Caco-2 (cell line): ENCODE results near the gene HOXC13. TPM values are rescaled to one million over a fixed set of nuclear protein-coding genes. Genes with fewer than 3 reads are reported as not detected.

Experiments
- BruUV-seq: library from RNA; stranded (reverse); fragments of 400-500 nt; replicated peaks from 2 replicates; lab custom pipeline; 2021; lab: Mats Ljungman, UMichigan
- CTCF ChIA-PET: fragments of 300-600 bp; sonication (Branson Sonifier 250); formaldehyde crosslinking; loops from one replicate; lab custom pipeline; 2022; ENCODE audit warnings: antibody characterized with exemption; lab: Charles Lee
- POLR2A ChIA-PET: fragments of 300-600 bp; sonication (Branson Sonifier 250); formaldehyde crosslinking; loops from one replicate; lab custom pipeline; 2022; ENCODE audit warnings: antibody characterized with exemption; lab: Charles Lee
- DNase-seq, 2 experiments: peaks; one replicate each; pipeline versions ENCODE4 v3.0.0 to v3.0.0-alpha.2; 2020 to 2022
- H3K27me3 ChIP-seq: replicated peaks from 2 replicates; pipeline ENCODE4 v1.6.0; 2011; ENCODE audit warnings: low read length; ENCODE audit not compliant: control insufficient read depth, insufficient read depth
- H3K36me3 ChIP-seq: 2 replicates; pipeline ENCODE4 v1.5.1; 2011; ENCODE audit warnings: low read length; ENCODE audit not compliant: control insufficient read depth, insufficient read depth
- H3K4me1 ChIP-seq: fragments of 250-450 bp; sonication (Bioruptor Pico); 2 replicates; pipeline ENCODE4 v1.5.1; 2020; ENCODE audit warnings: mild to moderate bottlenecking
- H3K4me3 ChIP-seq: 2 replicates; pipeline ENCODE4 v1.5.1; 2011; ENCODE audit warnings: low read depth, mild to moderate bottlenecking, control low read depth, low read length
- H3K9me3 ChIP-seq: fragments of 250-450 bp; sonication (Bioruptor Pico); 2 replicates; pipeline ENCODE4 v1.5.1; 2020; ENCODE audit warnings: mild to moderate bottlenecking, moderate library complexity
- H3K27ac Mint-ChIP-seq: one replicate; pipeline ENCODE4 v1.8.0; 2022; ENCODE audit warnings: mixed read lengths; ENCODE audit not compliant: unreplicated experiment
- H3K27me3 Mint-ChIP-seq: one replicate; pipeline ENCODE4 v1.8.0; 2022; ENCODE audit warnings: mixed read lengths; ENCODE audit not compliant: insufficient read depth, unreplicated experiment
- H3K36me3 Mint-ChIP-seq: one replicate; pipeline ENCODE4 v1.8.0; 2022; ENCODE audit warnings: mild to moderate bottlenecking, mixed read lengths; ENCODE audit not compliant: insufficient read depth, unreplicated experiment
- H3K4me1 Mint-ChIP-seq: one replicate; pipeline ENCODE4 v1.8.0; 2022; ENCODE audit warnings: low read depth, mixed read lengths; ENCODE audit not compliant: unreplicated experiment
- H3K4me3 Mint-ChIP-seq: one replicate; pipeline ENCODE4 v1.8.0; 2022; ENCODE audit warnings: mild to moderate bottlenecking, moderate library complexity, mixed read lengths; ENCODE audit not compliant: unreplicated experiment
- H3K9me3 Mint-ChIP-seq: one replicate; pipeline ENCODE4 v1.8.0; 2022; ENCODE audit warnings: mixed read lengths; ENCODE audit not compliant: unreplicated experiment
- CTCF ChIP-seq, 2 experiments: fragments of 200-600 bp in 1 of 2; IDR thresholded peaks; 1 replicate in 1 of 2; 2 replicates in 1 of 2; pipeline versions ENCODE4 v1.5.1 to v1.8.0; 2011 to 2022; ENCODE audit warnings: antibody characterized with exemption in 1 of 2, control low read depth in 1 of 2, inconsistent platforms in 1 of 2, low read depth in 1 of 2, low read length in 1 of 2, mild to moderate bottlenecking in 1 of 2, moderate library complexity in 1 of 2; ENCODE audit not compliant: insufficient read depth in 1 of 2, severe bottlenecking in 1 of 2, unreplicated experiment in 1 of 2
- intact Hi-C: fragments of 100-400 bp; cut with micrococcal nuclease; formaldehyde crosslinking; loops from one replicate; pipeline ENCODE4 v1.10.0; 2022; ENCODE audit not compliant: unreplicated experiment
- total RNA-seq: library from RNA; stranded (reverse); gene quantifications from 2 replicates; pipeline ENCODE4 v1.2.3, GENCODE V29; 2022

Gene HOXC13
- total RNA-seq, 1 experiment from 2014 or later: 6.4 TPM

DNA sequence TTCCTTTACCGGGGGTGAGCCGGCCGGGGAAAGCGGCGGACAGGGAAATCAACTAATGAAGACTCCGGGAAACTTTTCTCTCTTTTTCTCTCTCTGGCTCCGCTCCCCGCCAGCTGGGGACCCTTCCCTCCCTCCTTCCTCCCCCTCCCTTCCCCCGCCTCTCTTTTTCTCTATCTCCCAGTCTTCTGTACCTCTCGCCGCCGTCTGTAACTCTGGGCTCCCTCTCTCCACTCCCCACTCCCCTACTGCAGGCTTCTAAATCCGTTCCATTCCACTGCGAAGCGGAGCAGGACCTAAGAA lies 27.4 kb downstream of the HOXC13 start:
- intact Hi-C loops: no loop called here
- H3K4me3 ChIP-seq: no peak overlapping the region
- ChIA-PET CTCF (no interaction called here), POLR2A (no interaction called here)
- H3K9me3 ChIP-seq: no peaks in the 10 kb centered on the region
- H3K4me1 ChIP-seq: 0 out of 2 replicates have a peak, but pooled peaks cover 5% of the 10 kb centered on the region
- H3K36me3 Mint-ChIP-seq: no peaks in the 10 kb centered on the region
- TF ChIP-seq CTCF (IDR thresholded peaks at IDR 0.05; ENCODE audit: insufficient read depth in 1 of 2, low read depth in 1 of 2, low read length in 1 of 2, severe bottlenecking in 1 of 2, unreplicated experiment in 1 of 2): no peak
- BruUV-seq: no TSS peak
- H3K4me1 Mint-ChIP-seq: peaks cover 23% of the 10 kb centered on the region
- H3K36me3 ChIP-seq: no peaks in the 10 kb centered on the region
- H3K27ac Mint-ChIP-seq: no peak overlapping the region
- no peak for DNase-seq
- no peak overlapping the region for H3K4me3 Mint-ChIP-seq
- no peaks in the 10 kb centered on the region for H3K27me3 Mint-ChIP-seq
- no peaks in the 10 kb centered on the region for H3K9me3 Mint-ChIP-seq
- no peaks in the 10 kb centered on the region for H3K27me3 ChIP-seq

DNA sequence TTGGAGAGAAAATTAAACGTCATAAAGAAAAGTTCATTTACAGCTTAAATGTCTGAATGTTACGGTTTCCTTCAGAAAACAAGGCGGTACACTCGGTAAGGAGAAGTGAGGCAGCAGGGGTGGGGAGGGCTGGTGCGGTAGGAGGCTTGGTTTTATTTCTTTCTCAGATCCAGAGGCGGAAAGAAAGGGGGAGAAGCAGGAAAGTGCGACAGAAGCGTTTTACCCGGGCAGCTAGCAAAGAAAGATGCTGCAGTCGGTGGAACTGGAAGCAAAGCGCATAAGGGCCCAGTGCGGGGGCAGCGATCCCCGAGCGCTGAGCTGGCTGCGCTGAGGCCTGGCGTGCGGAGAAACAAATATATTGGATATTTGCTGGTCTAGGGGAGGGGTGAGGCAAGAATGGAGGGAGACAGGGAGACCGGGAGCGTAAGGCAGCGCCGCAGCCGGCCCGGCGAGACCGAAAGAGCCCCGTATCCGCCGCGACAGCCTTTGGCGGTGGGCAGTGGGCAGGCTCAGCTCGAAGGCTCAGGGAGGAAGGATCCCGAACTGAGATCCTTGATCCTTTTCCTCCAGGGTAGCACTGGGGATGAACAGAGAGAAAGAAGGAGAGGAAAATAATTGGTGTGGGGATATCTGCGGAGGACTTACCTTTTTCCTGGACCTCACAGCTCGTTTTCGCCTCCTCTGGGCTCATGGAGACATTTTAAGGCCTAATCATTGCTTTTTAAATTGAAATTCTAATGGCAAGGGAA lies 27.9 kb downstream of the HOXC13 start:
- no TSS peak for BruUV-seq
- Histone ChIP-seq H3K4me3 (no peak overlapping the region), H3K9me3 (no peaks in the 10 kb centered on the region), H3K36me3 (no peaks in the 10 kb centered on the region), H3K4me1 (0 out of 2 replicates have a peak, but pooled peaks cover 5% of the 10 kb centered on the region), H3K27me3 (no peaks in the 10 kb centered on the region)
- ChIA-PET POLR2A (no interaction called here), CTCF (no interaction called here)
- DNase-seq: no peak
- H3K4me3 Mint-ChIP-seq: no peak overlapping the region
- no peaks in the 10 kb centered on the region for H3K36me3 Mint-ChIP-seq
- intact Hi-C loops: no loop called here
- no peaks in the 10 kb centered on the region for H3K9me3 Mint-ChIP-seq
- H3K27ac Mint-ChIP-seq: no peak overlapping the region
- no peaks in the 10 kb centered on the region for H3K27me3 Mint-ChIP-seq
- no peak for TF ChIP-seq CTCF (IDR thresholded peaks at IDR 0.05; ENCODE audit: insufficient read depth in 1 of 2, low read depth in 1 of 2, low read length in 1 of 2, severe bottlenecking in 1 of 2, unreplicated experiment in 1 of 2)
- peaks cover 23% of the 10 kb centered on the region for H3K4me1 Mint-ChIP-seq

DNA sequence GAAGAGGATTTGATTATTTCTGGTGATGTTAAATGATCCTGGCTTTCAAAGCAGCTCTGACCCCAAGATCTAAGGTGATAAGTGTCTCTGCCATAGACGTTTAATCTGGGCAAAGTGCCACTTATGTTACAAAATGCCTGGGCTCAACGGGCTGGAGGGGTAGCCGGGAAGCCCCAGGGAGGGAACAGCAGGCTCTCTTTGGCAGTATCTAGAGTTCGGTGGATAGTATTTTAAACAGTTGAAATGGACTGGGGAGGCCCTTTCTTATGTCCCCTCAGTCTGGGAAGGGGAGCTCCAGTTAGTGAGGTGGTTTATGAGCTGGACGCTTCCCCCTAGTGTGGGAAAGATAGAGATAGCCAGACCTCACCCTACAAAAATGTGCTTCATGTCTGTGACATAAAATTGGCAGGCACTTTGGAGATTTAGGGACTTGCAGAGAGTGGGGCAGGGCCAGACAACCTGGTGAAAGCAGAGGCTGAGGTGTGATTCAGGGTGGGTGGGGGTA lies 28.8 kb downstream of the HOXC13 start:
- POLR2A ChIA-PET: no interaction called here
- no peaks in the 10 kb centered on the region for H3K36me3 Mint-ChIP-seq
- no peak for TF ChIP-seq CTCF (IDR thresholded peaks at IDR 0.05; ENCODE audit: insufficient read depth in 1 of 2, low read depth in 1 of 2, low read length in 1 of 2, severe bottlenecking in 1 of 2, unreplicated experiment in 1 of 2)
- H3K27ac Mint-ChIP-seq: no peak overlapping the region
- Histone ChIP-seq H3K9me3 (no peaks in the 10 kb centered on the region), H3K36me3 (no peaks in the 10 kb centered on the region), H3K4me1 (0 out of 2 replicates have a peak, but pooled peaks cover 5% of the 10 kb centered on the region), H3K4me3 (no peak overlapping the region), H3K27me3 (no peaks in the 10 kb centered on the region)
- no peaks in the 10 kb centered on the region for H3K27me3 Mint-ChIP-seq
- CTCF ChIA-PET: interaction anchor here (1.0 kb wide), 1 partner anchor 163 kb away, joined by 3 read pairs; no protein-coding TSS in a partner anchor
- no peaks in the 10 kb centered on the region for H3K9me3 Mint-ChIP-seq
- BruUV-seq: no TSS peak
- intact Hi-C loops: no loop called here
- no peak overlapping the region for H3K4me3 Mint-ChIP-seq
- H3K4me1 Mint-ChIP-seq: peaks cover 23% of the 10 kb centered on the region
- no peak for DNase-seq
